Natural killer cell (primary cell): ENCODE measurements around the gene PGS1. TPM values are rescaled to one million over a fixed set of nuclear protein-coding genes. Genes with fewer than 3 reads are reported as not detected.
"Not testable (repeated sequence)": the region's sequence is repeated elsewhere in the genome, so short reads cannot be mapped to it uniquely, and the experiment has no call there.

Experiments
- ATAC-seq, 3 donors: fragments of 150-1000 bp in 2 of 3; fragments of 200-7000 bp in 1 of 3; cut with Tn5 transposase; 1 replicate in 1 of 3; 2 replicates in 2 of 3; pipeline ENCODE4 v1.10.0; 2021; ENCODE audit warnings: mild to moderate bottlenecking in 2 of 3, moderate library complexity in 2 of 3
- DNase-seq, 2 donors: peaks; one replicate each; pipeline versions ENCODE4 v3.0.0 to v3.0.0-alpha.2; 2013 to 2021; ENCODE audit warnings: mixed read lengths in 1 of 2
- H3K27ac ChIP-seq: one replicate; pipeline ENCODE4 v1.5.1; 2013; ENCODE audit warnings: mild to moderate bottlenecking, low read length
- H3K27me3 ChIP-seq: one replicate; pipeline ENCODE4 v1.6.1; 2013; ENCODE audit warnings: low read length; ENCODE audit not compliant: control insufficient read depth, insufficient read depth
- H3K36me3 ChIP-seq: one replicate; pipeline ENCODE4 v1.6.1; 2013; ENCODE audit warnings: low read length; ENCODE audit not compliant: control insufficient read depth, insufficient read depth
- H3K4me1 ChIP-seq: one replicate; pipeline ENCODE4 v1.6.1; 2013; ENCODE audit warnings: low read length; ENCODE audit not compliant: control insufficient read depth, insufficient read depth
- H3K4me3 ChIP-seq: one replicate; pipeline ENCODE4 v1.5.1; 2013; ENCODE audit warnings: low read length
- H3K9me3 ChIP-seq: one replicate; pipeline ENCODE4 v1.6.1; 2013; ENCODE audit warnings: low read length; ENCODE audit not compliant: control insufficient read depth, insufficient read depth
- H3K27ac Mint-ChIP-seq, 2 donors: one replicate each; pipeline ENCODE4 v1.8.0; 2022; ENCODE audit warnings: mild to moderate bottlenecking in 2 of 2, mixed read lengths in 2 of 2, moderate library complexity in 1 of 2
- H3K27me3 Mint-ChIP-seq, 2 donors: one replicate each; pipeline ENCODE4 v1.8.0; 2022; ENCODE audit warnings: low read depth in 2 of 2, mixed read lengths in 2 of 2
- H3K36me3 Mint-ChIP-seq: one replicate; pipeline ENCODE4 v1.8.0; 2022; ENCODE audit warnings: mixed read lengths
- H3K4me1 Mint-ChIP-seq, 2 donors: one replicate each; pipeline ENCODE4 v1.8.0; 2022; ENCODE audit warnings: mixed read lengths in 2 of 2
- H3K4me3 Mint-ChIP-seq: one replicate; pipeline ENCODE4 v1.8.0; 2022; ENCODE audit warnings: mild to moderate bottlenecking, moderate library complexity, mixed read lengths
- H3K9me3 Mint-ChIP-seq, 2 donors: one replicate each; pipeline ENCODE4 v1.8.0; 2022; ENCODE audit warnings: mixed read lengths in 2 of 2
- WGBS: methylation state at CpG from one replicate; pipeline ENCODE4 v1.1.7; 2013; ENCODE audit warnings: missing lambda C conversion rate; ENCODE audit not compliant: insufficient coverage; 5-methylcytosine and 5-hydroxymethylcytosine counted together
- intact Hi-C: fragments of 100-400 bp; cut with micrococcal nuclease; formaldehyde crosslinking; loops from one replicate; pipeline ENCODE4 v1.14.2; 2022
- total RNA-seq, 4 donors: library from RNA; stranded (reverse); fragments of 120-200 nt in 1 of 4; gene quantifications; one replicate each; pipeline versions ENCODE4 v1.2.3 to v1.2.4, GENCODE V29; 2013 to 2022
- TF ChIP-seq, protein P1 (sequence below): fragments of 200-600 bp; IDR thresholded peaks from one replicate; pipeline ENCODE4 v1.8.0; 2022; ENCODE audit warnings: antibody characterized with exemption

PGS1 gene
- total RNA-seq, 3 donors from 2014 or later (not counting 1 experiment from before 2014, with no cell fraction given), result 47.9 to 53.6 (median 48.3) TPM

DNA sequence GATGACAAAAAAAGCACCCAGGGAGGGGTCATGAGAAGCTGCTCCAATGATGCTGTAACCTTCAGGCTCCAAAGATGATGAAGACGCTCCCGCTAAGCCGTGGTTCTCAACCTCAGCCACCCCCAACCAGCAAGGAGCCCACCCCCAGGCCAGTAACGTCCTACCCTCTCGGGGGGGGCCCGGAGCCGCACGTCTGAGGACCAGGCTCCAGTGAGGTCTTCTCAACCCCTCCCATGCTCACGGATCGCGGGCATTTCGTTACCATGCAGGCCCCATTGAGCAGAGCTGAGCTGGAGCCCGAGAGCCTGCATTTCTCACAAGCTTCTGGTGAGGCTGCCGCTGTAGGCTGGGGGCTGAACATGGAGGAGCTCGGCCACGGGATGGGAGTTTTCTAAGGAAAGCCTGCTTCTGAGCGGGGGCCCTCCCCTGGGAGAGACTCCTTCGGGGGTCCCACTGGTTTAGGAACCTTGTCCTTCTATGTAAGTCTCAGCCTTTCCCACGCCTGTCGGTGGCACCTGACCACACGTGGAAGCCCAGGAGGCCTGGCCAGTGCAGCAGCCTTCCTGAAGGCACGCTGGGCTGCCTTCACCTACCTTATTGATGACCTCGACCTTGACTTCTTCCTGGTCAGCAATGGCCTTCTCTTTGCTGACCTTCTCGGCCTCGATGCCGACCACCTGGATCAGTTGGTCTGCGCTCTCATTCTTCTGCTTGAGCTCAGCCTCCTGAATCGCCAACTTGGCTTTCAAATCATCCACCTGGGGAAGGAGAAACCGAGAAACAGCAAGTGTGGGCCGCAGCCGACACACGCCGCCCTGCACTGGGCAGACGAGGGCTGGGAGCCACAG lies 82.7 kb downstream of the PGS1 start:
- 90% methylated on average over 34 of the region's 34 CpGs for WGBS
- ATAC-seq (no peak), DNase-seq (no peak)
- Mint-ChIP-seq H3K4me1 (no peaks in the 10 kb centered on the region), H3K4me3 (no peak overlapping the region), H3K27ac (no peak overlapping the region), H3K27me3 (no peaks in the 10 kb centered on the region), H3K36me3 (no peaks in the 10 kb centered on the region), H3K9me3 (no peaks in the 10 kb centered on the region)
- H3K9me3 ChIP-seq, result no peaks in the 10 kb centered on the region
- no peak overlapping the region for H3K4me3 ChIP-seq
- H3K27ac ChIP-seq, result no peak overlapping the region
- H3K36me3 ChIP-seq, result no peaks in the 10 kb centered on the region
- H3K4me1 ChIP-seq, result no peaks in the 10 kb centered on the region
- intact Hi-C loops, result no loop called here
- TF ChIP-seq, protein P1, sequence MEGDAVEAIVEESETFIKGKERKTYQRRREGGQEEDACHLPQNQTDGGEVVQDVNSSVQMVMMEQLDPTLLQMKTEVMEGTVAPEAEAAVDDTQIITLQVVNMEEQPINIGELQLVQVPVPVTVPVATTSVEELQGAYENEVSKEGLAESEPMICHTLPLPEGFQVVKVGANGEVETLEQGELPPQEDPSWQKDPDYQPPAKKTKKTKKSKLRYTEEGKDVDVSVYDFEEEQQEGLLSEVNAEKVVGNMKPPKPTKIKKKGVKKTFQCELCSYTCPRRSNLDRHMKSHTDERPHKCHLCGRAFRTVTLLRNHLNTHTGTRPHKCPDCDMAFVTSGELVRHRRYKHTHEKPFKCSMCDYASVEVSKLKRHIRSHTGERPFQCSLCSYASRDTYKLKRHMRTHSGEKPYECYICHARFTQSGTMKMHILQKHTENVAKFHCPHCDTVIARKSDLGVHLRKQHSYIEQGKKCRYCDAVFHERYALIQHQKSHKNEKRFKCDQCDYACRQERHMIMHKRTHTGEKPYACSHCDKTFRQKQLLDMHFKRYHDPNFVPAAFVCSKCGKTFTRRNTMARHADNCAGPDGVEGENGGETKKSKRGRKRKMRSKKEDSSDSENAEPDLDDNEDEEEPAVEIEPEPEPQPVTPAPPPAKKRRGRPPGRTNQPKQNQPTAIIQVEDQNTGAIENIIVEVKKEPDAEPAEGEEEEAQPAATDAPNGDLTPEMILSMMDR, result no peak
- no peaks in the 10 kb centered on the region for H3K27me3 ChIP-seq

DNA sequence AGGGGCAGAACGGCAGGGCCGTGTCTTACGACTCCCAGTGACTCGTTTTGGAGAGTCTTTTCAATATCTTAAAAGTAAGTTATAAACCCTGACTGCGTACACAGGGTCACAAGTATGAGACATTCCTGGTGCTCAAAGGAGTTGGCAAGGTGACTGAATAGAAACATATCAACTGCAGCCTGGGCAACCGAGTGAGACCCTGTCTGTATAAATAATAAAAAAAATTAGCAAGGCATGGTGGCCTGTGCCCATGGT lies 83.3 kb downstream of the PGS1 start:
- Mint-ChIP-seq H3K4me3 (no peak overlapping the region), H3K9me3 (no peaks in the 10 kb centered on the region), H3K27me3 (no peaks in the 10 kb centered on the region), H3K27ac (no peak overlapping the region), H3K4me1 (no peaks in the 10 kb centered on the region), H3K36me3 (no peaks in the 10 kb centered on the region)
- TF ChIP-seq, protein P1, result no peak
- Histone ChIP-seq H3K27ac (no peak overlapping the region), H3K4me1 (no peaks in the 10 kb centered on the region), H3K27me3 (no peaks in the 10 kb centered on the region), H3K36me3 (no peaks in the 10 kb centered on the region), H3K4me3 (no peak overlapping the region), H3K9me3 (no peaks in the 10 kb centered on the region)
- intact Hi-C loops, result no loop called here
- ATAC-seq (no peak), DNase-seq (no peak)
- WGBS, result 77% methylated on average over 6 of the region's 6 CpGs

DNA sequence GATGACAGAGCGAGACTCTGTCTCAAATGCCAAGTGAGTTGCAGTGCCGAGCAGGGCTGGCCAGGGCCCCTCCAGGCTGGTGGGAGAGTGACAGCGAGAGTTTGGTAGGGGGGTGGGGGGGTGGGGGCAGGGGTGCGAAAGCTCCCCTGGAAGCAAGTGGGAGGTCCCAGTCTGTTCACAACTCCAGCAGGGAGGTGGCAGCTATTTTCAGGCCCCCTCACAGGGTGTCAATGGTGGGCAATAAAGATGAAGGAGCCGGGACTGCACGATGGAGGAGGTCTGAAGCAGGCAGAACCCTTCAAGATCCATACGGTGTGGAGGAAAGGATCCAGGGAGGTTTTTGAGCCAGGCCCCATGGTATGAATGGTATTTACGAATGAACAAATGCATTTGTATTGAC lies 83.7 kb downstream of the PGS1 start:
- no peak overlapping the region for H3K4me3 Mint-ChIP-seq
- WGBS, result 77% methylated on average over 8 of the region's 8 CpGs
- H3K4me3 ChIP-seq, result no peak overlapping the region
- intact Hi-C loops, result no loop called here
- H3K36me3 ChIP-seq, result no peaks in the 10 kb centered on the region
- H3K4me1 ChIP-seq, result no peaks in the 10 kb centered on the region
- H3K36me3 Mint-ChIP-seq, result no peaks in the 10 kb centered on the region
- no peaks in the 10 kb centered on the region for H3K27me3 Mint-ChIP-seq
- no peak overlapping the region for H3K27ac Mint-ChIP-seq
- H3K9me3 ChIP-seq, result no peaks in the 10 kb centered on the region
- no peaks in the 10 kb centered on the region for H3K4me1 Mint-ChIP-seq
- DNase-seq (no peak), ATAC-seq (no peak)
- no peaks in the 10 kb centered on the region for H3K27me3 ChIP-seq
- TF ChIP-seq, protein P1, result no peak
- H3K27ac ChIP-seq, result no peak overlapping the region
- H3K9me3 Mint-ChIP-seq, result no peaks in the 10 kb centered on the region

DNA sequence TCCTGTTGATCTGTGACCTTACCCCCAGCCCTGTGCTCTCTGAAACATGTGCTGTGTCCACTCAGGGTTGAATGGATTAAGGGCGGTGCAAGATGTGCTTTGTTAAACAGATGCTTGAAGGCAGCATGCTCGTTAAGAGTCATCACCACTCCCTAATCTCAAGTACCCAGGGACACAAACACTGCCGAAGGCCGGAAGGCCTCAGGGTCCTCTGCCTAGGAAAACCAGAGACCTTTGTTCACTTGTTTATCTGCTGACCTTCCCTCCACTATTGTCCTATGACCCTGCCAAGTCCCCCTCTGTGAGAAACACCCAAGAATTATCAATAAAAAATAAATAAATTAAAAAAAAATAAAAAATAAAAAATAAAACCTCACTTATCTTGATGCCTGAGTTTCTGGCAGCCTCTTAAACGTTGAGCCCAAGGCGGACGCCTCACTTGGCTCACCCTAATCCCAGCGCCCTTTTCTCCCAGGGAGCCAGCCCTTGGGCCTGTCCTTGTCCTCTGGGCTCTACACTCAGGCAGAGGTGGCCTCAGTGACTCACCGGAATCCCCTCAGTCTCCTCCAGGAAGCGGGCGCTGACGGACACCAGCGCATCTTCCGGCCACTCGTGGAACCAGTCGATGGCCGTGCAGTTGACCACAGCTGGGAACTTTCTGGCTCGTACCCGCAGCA lies 87.8 kb downstream of the PGS1 start:
- intact Hi-C loops, H3K4me3 Mint-ChIP-seq, H3K9me3 Mint-ChIP-seq, H3K4me3 ChIP-seq, H3K9me3 ChIP-seq, H3K27me3 ChIP-seq, DNase-seq, H3K27ac ChIP-seq, H3K4me1 ChIP-seq, ATAC-seq, H3K27ac Mint-ChIP-seq, H3K4me1 Mint-ChIP-seq, H3K36me3 ChIP-seq, H3K36me3 Mint-ChIP-seq, H3K27me3 Mint-ChIP-seq: not testable (repeated sequence)
- 86% methylated on average over 15 of the region's 19 CpGs for WGBS
